ENCODE results near the gene TRIM9. TPM values are rescaled to one million over a fixed set of nuclear protein-coding genes. Genes with fewer than 3 reads are reported as not detected.

TRIM9 gene
- total RNA-seq, 1 donor from 2014 or later: 19.7 TPM

DNA sequence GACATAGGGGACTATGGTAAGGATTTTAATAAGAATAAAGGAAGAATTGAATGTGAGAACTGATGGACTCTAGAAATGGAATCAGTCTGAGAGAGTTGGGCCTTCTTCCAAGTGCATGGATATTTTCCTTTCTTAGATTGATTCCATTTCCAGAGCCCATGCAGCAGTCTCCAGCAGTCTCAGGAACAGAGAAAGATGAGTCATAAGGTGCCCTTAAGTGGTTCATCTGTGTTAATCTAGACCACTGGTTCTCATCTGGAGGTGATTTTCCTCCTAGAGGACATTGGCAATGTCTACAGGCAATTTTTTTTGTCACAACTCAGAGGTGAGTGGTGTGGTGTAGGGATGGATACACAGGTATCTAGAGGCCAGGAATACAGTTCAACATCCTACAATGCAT, 25.9 kb downstream of the TRIM9 start:
- Mint-ChIP-seq H3K4me1 (peaks cover 7% of the 10 kb centered on the region), H3K9me3 (peaks cover 13% of the 10 kb centered on the region), H3K27me3 (ENCODE audit: low read depth) (no peaks in the 10 kb centered on the region), H3K4me3 (no peak overlapping the region), H3K27ac (ENCODE audit: unreplicated experiment) (no peak overlapping the region), H3K36me3 (ENCODE audit: low read depth) (peaks cover 30% of the 10 kb centered on the region)
- DNase-seq (ENCODE audit: low read depth, low spot score): no peak
- TF ChIP-seq CTCF (conservative IDR thresholded peaks at IDR 0.05): no peak

DNA sequence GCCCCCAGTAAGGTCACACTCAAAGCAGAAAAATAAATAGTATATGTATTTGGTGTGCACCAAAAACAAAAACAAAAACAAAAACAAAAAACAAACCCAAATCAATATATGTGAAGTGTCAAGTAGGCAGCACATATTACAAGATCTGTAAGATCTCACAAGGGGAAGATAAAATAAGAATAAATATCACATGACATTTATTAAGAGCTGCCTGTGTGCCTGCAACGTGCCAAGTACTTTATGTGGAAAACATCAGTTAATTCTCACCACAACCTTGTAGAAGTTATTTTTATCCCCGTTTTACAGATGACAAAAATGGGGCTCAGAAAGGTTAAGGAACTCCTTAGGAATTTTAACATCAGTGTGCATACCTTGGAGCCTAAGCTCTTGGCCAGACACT, 26.6 kb downstream of the TRIM9 start:
- no peaks in the 10 kb centered on the region for H3K27me3 Mint-ChIP-seq (ENCODE audit: low read depth)
- no peak for DNase-seq (ENCODE audit: low read depth, low spot score)
- no peak overlapping the region for H3K4me3 Mint-ChIP-seq
- H3K27ac Mint-ChIP-seq (ENCODE audit: unreplicated experiment): no peak overlapping the region
- H3K4me1 Mint-ChIP-seq: peaks cover 7% of the 10 kb centered on the region
- peaks cover 27% of the 10 kb centered on the region for H3K36me3 Mint-ChIP-seq (ENCODE audit: low read depth)
- H3K9me3 Mint-ChIP-seq: peaks cover 9% of the 10 kb centered on the region
- TF ChIP-seq CTCF (conservative IDR thresholded peaks at IDR 0.05): no peak

DNA sequence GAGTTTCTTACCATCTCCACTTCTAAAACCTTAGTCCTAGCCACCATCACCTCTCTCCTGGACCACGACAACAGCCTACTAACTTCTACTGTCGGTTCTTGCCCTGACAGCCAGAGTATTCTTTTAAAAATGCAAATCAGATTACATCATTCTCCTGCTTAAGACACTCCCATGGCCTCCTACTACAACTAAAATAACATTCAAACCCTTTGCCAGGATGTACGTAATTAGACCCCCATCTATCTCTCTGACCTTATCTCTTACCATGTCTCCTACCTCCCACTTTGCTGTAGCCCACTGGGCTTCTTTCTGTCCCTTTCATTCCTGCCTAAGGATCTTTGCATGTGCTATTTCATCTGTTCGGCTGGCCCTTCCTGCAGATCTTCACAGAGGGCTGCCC, 27.6 kb downstream of the TRIM9 start:
- Mint-ChIP-seq H3K27me3 (ENCODE audit: low read depth) (no peaks in the 10 kb centered on the region), H3K4me3 (no peak overlapping the region), H3K36me3 (ENCODE audit: low read depth) (peaks cover 33% of the 10 kb centered on the region), H3K27ac (ENCODE audit: unreplicated experiment) (no peak overlapping the region), H3K4me1 (peaks cover 7% of the 10 kb centered on the region), H3K9me3 (peaks cover 9% of the 10 kb centered on the region)
- DNase-seq (ENCODE audit: low read depth, low spot score): no peak
- TF ChIP-seq CTCF (conservative IDR thresholded peaks at IDR 0.05): no peak

DNA sequence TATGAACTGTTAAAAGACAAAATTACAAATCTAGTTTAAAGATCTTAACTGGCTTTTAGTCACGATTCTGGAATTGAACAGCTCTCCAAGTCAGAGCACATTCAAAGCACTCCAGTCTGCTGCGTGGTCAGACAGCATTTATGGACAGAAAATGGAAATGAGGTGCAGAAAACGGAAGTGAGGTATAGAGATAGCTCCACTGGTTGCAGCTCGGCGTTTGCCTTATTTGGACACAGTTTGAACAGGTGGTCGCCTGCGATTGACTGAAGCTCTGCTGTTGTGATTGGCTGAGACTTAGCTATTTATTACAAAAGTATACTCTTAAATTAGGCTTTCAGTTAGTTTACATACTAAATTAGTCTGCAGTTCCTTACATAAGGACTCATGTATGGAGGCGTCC, 28.3 kb downstream of the TRIM9 start:
- no peak for DNase-seq (ENCODE audit: low read depth, low spot score)
- H3K27ac Mint-ChIP-seq (ENCODE audit: unreplicated experiment): no peak overlapping the region
- peaks cover 14% of the 10 kb centered on the region for H3K9me3 Mint-ChIP-seq

GRCh38 chr14:51059032-51059431, 35.9 kb downstream of the TRIM9 start:
- no peak for DNase-seq (ENCODE audit: low read depth, low spot score)
- Mint-ChIP-seq H3K27me3 (ENCODE audit: low read depth) (no peaks in the 10 kb centered on the region), H3K4me3 (no peak overlapping the region), H3K27ac (ENCODE audit: unreplicated experiment) (no peak overlapping the region), H3K4me1 (peaks cover 6% of the 10 kb centered on the region), H3K36me3 (ENCODE audit: low read depth) (peaks cover 17% of the 10 kb centered on the region), H3K9me3 (peaks cover 14% of the 10 kb centered on the region)
- TF ChIP-seq CTCF (conservative IDR thresholded peaks at IDR 0.05): no peak

More for the DNA sequence above, 28.3 kb downstream of the TRIM9 start:
- no peak for TF ChIP-seq CTCF (conservative IDR thresholded peaks at IDR 0.05)
- Mint-ChIP-seq H3K36me3 (ENCODE audit: low read depth) (peaks cover 36% of the 10 kb centered on the region), H3K4me1 (peaks cover 7% of the 10 kb centered on the region), H3K27me3 (ENCODE audit: low read depth) (no peaks in the 10 kb centered on the region), H3K4me3 (no peak overlapping the region)

- no peak overlapping the region for H3K4me3 Mint-ChIP-seq
- H3K36me3 Mint-ChIP-seq (ENCODE audit: low read depth): peaks cover 16% of the 10 kb centered on the region
- no peak overlapping the region for H3K27ac Mint-ChIP-seq (ENCODE audit: unreplicated experiment)
- peaks cover 6% of the 10 kb centered on the region for H3K4me1 Mint-ChIP-seq
- TF ChIP-seq CTCF (conservative IDR thresholded peaks at IDR 0.05): no peak
- DNase-seq (ENCODE audit: low read depth, low spot score): no peak
- no peaks in the 10 kb centered on the region for H3K27me3 Mint-ChIP-seq (ENCODE audit: low read depth)
- peaks cover 14% of the 10 kb centered on the region for H3K9me3 Mint-ChIP-seq
Observed at GRCh38 chr14:51058382-51058781, 36.5 kb downstream of the TRIM9 start.
